ENCODE results near the gene NLRP7. TPM values are rescaled to one million over a fixed set of nuclear protein-coding genes. Genes with fewer than 3 reads are reported as not detected.
"Not testable (repeated sequence)": the region's sequence is repeated elsewhere in the genome, so short reads cannot be mapped to it uniquely, and the experiment has no call there.

NLRP7 gene
- 1.4 and 1.8 TPM in 2 replicates for total RNA-seq
- 0.49 and 0.73 TPM in 2 replicates for polyA plus RNA-seq

GRCh38 chr19:54947381-54947780 lies at the start of gene NLRP7:
NLRP7 (minus strand) TSS chr19:54947530.
- no peak within 1 kb of the TSS for H3K4me3 ChIP-seq
- H3K9me3 ChIP-seq (ENCODE audit: low read depth) = no peaks in the 10 kb centered on the region
- no peaks in the 10 kb centered on the region for H3K36me3 ChIP-seq
- H3K27me3 ChIP-seq = no peaks in the 10 kb centered on the region
- no peak for TF ChIP-seq CTCF (IDR thresholded peaks at IDR 0.05; ENCODE audit: low read depth, low read length)
- H3K4me1 ChIP-seq (ENCODE audit: low read depth) = no peaks in the 10 kb centered on the region
- no peak within 1 kb of the TSS for H3K27ac ChIP-seq
- no peak for DNase-seq (ENCODE audit: low read depth in 1 of 2, low spot score in 1 of 2)

- Histone ChIP-seq H3K9me3 (ENCODE audit: low read depth) (no peaks in the 10 kb centered on the region), H3K4me3 (no peak overlapping the region), H3K36me3 (peaks cover 2% of the 10 kb centered on the region), H3K27ac (no peak overlapping the region), H3K4me1 (ENCODE audit: low read depth) (no peaks in the 10 kb centered on the region), H3K27me3 (no peaks in the 10 kb centered on the region)
- no peak for DNase-seq (ENCODE audit: low read depth in 1 of 2, low spot score in 1 of 2)
- no peak for TF ChIP-seq CTCF (IDR thresholded peaks at IDR 0.05; ENCODE audit: low read depth, low read length)
Measured at GRCh38 chr19:54995561-54995960, 48.2 kb upstream of the NLRP7 start.

GRCh38 chr19:54989531-54989930 lies 42.2 kb upstream of the NLRP7 start:
- not testable (repeated sequence) for H3K27me3 ChIP-seq; H3K4me1 ChIP-seq (ENCODE audit: low read depth); H3K36me3 ChIP-seq; H3K27ac ChIP-seq; DNase-seq (ENCODE audit: low read depth in 1 of 2, low spot score in 1 of 2); H3K9me3 ChIP-seq (ENCODE audit: low read depth); H3K4me3 ChIP-seq

- DNase-seq (ENCODE audit: low read depth in 1 of 2, low spot score in 1 of 2); H3K9me3 ChIP-seq (ENCODE audit: low read depth); H3K36me3 ChIP-seq; H3K27me3 ChIP-seq; H3K27ac ChIP-seq; H3K4me1 ChIP-seq (ENCODE audit: low read depth); H3K4me3 ChIP-seq: not testable (repeated sequence)
Measured at GRCh38 chr19:54982562-54982961, 35.2 kb upstream of the NLRP7 start.

- not testable (repeated sequence) for H3K36me3 ChIP-seq; H3K27ac ChIP-seq; H3K4me3 ChIP-seq; H3K9me3 ChIP-seq (ENCODE audit: low read depth); H3K4me1 ChIP-seq (ENCODE audit: low read depth); DNase-seq (ENCODE audit: low read depth in 1 of 2, low spot score in 1 of 2); H3K27me3 ChIP-seq
Measured at GRCh38 chr19:54973229-54974090, 26.1 kb upstream of the NLRP7 start.

- not testable (repeated sequence) for H3K4me3 ChIP-seq; H3K9me3 ChIP-seq (ENCODE audit: low read depth); H3K36me3 ChIP-seq; H3K4me1 ChIP-seq (ENCODE audit: low read depth); H3K27me3 ChIP-seq; H3K27ac ChIP-seq; DNase-seq (ENCODE audit: low read depth in 1 of 2, low spot score in 1 of 2)
Measured at GRCh38 chr19:54971446-54971845, 24.1 kb upstream of the NLRP7 start.

GRCh38 chr19:54969647-54970046 lies 22.3 kb upstream of the NLRP7 start:
- no peaks in the 10 kb centered on the region for H3K36me3 ChIP-seq
- no peaks in the 10 kb centered on the region for H3K4me1 ChIP-seq (ENCODE audit: low read depth)
- H3K4me3 ChIP-seq = no peak overlapping the region
- H3K9me3 ChIP-seq (ENCODE audit: low read depth) = no peaks in the 10 kb centered on the region
- no peak for TF ChIP-seq CTCF (IDR thresholded peaks at IDR 0.05; ENCODE audit: low read depth, low read length)
- H3K27ac ChIP-seq = no peak overlapping the region
- no peak for DNase-seq (ENCODE audit: low read depth in 1 of 2, low spot score in 1 of 2)
- no peaks in the 10 kb centered on the region for H3K27me3 ChIP-seq
